Glutamatergic neuron (in vitro differentiated cells): ENCODE data around the gene VRK3. TPM values are rescaled to one million over a fixed set of nuclear protein-coding genes. Genes with fewer than 3 reads are reported as not detected.

Experiments used
- DNase-seq: peaks from one replicate; pipeline ENCODE4 v3.0.0; 2022
- H3K27ac Mint-ChIP-seq: one replicate; pipeline ENCODE4 v1.8.0; 2020; ENCODE audit warnings: mild to moderate bottlenecking, mixed read lengths, inconsistent platforms; ENCODE audit not compliant: unreplicated experiment
- H3K27me3 Mint-ChIP-seq: one replicate; pipeline ENCODE4 v1.8.0; 2020; ENCODE audit warnings: mild to moderate bottlenecking, moderate library complexity, mixed read lengths, inconsistent platforms; ENCODE audit not compliant: unreplicated experiment
- H3K36me3 Mint-ChIP-seq: one replicate; pipeline ENCODE4 v1.8.0; 2020; ENCODE audit warnings: mild to moderate bottlenecking, mixed read lengths, inconsistent platforms; ENCODE audit not compliant: unreplicated experiment
- H3K4me1 Mint-ChIP-seq: one replicate; pipeline ENCODE4 v1.8.0; 2020; ENCODE audit warnings: mild to moderate bottlenecking, low read depth, mixed read lengths, inconsistent platforms; ENCODE audit not compliant: unreplicated experiment
- H3K4me3 Mint-ChIP-seq: one replicate; pipeline ENCODE4 v1.8.0; 2020; ENCODE audit warnings: mild to moderate bottlenecking, mixed read lengths, inconsistent platforms; ENCODE audit not compliant: unreplicated experiment
- H3K9me3 Mint-ChIP-seq: one replicate; pipeline ENCODE4 v1.8.0; 2020; ENCODE audit warnings: mild to moderate bottlenecking, moderate library complexity, mixed read lengths, inconsistent platforms; ENCODE audit not compliant: unreplicated experiment
- total RNA-seq: library from RNA; stranded (reverse); fragmentation: NEBNext Ultra II Directional; extraction: Animal tissue kit (Norgen Biotek cat#: 25700); gene quantifications from one replicate; pipeline ENCODE4 v1.2.1, GENCODE V29; 2021; ENCODE audit not compliant: unreplicated experiment
- TF ChIP-seq, protein P1 (sequence below): fragments of 200-600 bp; sonication (generic); IDR thresholded peaks from one replicate; pipeline ENCODE4 v1.5.0; 2021; ENCODE audit not compliant: partially characterized antibody, unreplicated experiment

VRK3 gene
- total RNA-seq, 1 donor from 2014 or later, result 44.5 TPM

DNA sequence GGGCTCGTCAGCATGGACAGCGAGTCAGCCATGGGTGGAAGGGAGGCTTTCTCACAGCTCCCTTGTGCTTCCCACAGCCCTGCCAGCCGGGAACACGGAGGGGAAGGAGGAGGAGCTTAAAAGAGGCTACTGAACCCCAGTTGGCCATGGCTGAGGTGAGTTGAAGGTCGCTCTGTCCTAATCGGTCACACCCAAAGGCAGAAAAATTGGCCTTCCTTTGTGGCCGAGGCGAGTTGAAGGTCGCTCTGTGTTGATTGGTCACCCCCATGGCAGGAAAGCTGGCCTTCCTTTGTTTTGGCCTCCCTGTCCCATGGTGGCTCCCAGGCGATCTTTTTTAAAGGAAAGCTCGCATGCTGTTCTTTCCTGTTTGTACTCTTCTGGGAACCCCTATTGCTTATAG is 5.8 kb upstream of the VRK3 start:
- TF ChIP-seq, protein P1, sequence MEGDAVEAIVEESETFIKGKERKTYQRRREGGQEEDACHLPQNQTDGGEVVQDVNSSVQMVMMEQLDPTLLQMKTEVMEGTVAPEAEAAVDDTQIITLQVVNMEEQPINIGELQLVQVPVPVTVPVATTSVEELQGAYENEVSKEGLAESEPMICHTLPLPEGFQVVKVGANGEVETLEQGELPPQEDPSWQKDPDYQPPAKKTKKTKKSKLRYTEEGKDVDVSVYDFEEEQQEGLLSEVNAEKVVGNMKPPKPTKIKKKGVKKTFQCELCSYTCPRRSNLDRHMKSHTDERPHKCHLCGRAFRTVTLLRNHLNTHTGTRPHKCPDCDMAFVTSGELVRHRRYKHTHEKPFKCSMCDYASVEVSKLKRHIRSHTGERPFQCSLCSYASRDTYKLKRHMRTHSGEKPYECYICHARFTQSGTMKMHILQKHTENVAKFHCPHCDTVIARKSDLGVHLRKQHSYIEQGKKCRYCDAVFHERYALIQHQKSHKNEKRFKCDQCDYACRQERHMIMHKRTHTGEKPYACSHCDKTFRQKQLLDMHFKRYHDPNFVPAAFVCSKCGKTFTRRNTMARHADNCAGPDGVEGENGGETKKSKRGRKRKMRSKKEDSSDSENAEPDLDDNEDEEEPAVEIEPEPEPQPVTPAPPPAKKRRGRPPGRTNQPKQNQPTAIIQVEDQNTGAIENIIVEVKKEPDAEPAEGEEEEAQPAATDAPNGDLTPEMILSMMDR, result no peak
- Mint-ChIP-seq H3K27ac (no peak overlapping the region), H3K9me3 (peaks cover 3% of the 10 kb centered on the region), H3K4me1 (peaks cover 3% of the 10 kb centered on the region), H3K4me3 (no peak overlapping the region), H3K27me3 (no peaks in the 10 kb centered on the region), H3K36me3 (peaks cover 6% of the 10 kb centered on the region)
- no peak for DNase-seq

DNA sequence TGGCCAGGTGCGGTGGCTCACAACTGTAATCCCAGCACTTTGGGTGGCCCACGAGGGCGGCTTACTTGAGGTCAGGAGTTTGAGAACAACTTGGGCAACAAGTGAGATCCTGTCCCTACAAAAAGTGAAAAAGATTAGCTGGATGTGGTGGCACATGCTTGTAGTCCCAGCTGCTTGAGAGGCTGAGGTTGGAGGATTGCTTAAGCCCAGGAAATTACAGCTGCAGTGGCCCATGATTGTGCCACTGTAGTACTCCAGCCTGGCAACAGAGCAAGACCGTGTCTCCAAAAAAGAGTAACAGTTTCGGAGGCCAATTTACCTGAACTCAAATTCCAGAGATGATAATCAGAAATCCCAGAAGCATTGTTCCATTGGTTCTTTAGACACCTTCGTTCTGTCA is 5.1 kb upstream of the VRK3 start:
- H3K27me3 Mint-ChIP-seq, result peaks cover 6% of the 10 kb centered on the region
- peaks cover 6% of the 10 kb centered on the region for H3K36me3 Mint-ChIP-seq
- peaks cover 7% of the 10 kb centered on the region for H3K9me3 Mint-ChIP-seq
- H3K27ac Mint-ChIP-seq, result no peak overlapping the region
- TF ChIP-seq, protein P1, result no peak
- no peak overlapping the region for H3K4me3 Mint-ChIP-seq
- DNase-seq, result no peak
- peaks cover 4% of the 10 kb centered on the region for H3K4me1 Mint-ChIP-seq

DNA sequence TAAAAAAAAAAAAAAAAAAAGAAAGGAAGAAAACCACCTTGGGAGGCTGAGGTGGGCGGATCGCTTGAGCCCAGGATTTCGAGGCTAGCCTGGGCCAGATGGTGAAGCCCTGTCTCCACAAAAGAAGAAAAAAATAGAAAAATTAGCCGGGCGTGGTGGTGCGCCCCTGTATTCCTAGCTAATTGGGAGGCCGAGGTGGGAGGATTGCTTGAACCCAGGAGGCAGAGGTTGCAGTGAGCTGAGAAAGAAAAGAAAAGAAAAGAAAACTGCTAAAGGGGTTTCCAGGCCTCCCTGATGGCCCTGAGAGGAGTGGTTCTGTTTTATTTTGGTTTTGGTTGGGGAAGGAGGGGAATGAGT is 1.4 kb upstream of the VRK3 start:
- no peak for DNase-seq
- Mint-ChIP-seq H3K27ac (no peak overlapping the region), H3K27me3 (peaks cover 10% of the 10 kb centered on the region), H3K36me3 (no peaks in the 10 kb centered on the region), H3K9me3 (peaks cover 10% of the 10 kb centered on the region), H3K4me1 (peaks cover 7% of the 10 kb centered on the region), H3K4me3 (peak overlapping the region; percentile 99)
- TF ChIP-seq, protein P1, result no peak

DNA sequence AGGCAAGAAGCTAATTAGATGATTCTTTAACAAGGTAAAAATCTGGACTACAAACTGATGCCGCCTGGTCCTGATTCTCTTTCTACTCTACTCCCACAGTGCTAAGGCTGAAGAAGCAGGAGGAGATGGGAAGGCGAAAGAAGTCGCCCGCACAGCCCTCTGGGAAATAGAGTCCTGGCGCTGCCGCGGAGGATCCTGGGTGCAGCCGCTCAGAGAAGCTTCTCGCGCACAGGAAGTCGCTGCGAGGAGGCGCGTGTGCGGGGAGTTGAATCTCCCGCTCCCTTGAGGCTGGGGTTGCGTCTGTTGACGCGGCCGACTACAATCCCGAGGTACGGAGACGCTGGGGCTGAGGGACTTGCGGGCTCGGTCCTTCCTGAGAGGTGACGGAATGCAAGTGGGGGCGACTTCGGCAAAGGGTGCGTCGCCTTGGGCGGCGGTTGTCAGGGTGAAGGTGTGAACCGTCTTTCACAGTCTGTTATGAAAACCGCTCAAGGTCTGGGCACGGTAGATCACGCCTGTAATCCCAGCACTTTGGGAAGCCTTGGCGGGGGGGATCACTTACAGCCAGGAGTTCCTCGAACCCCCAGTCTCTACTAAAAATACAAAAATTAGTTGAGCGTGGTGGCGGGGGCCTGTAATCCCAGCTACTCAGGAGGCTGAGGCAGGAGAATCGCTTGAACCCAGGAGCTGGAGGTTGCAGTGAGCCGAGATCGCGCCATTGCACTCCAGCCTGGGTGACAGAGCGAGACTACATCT is 800 bp upstream of the VRK3 start, which contains the start of gene ZNF473:
Gene ZNF473, plus strand, starts transcription at position 212 of the 756 bp plus-strand sequence. CDS start 5,078 bp downstream, outside the sequence.
- Mint-ChIP-seq H3K4me3 (peak within 1 kb of the TSS; percentile 99), H3K4me1 (peaks cover 7% of the 10 kb centered on the region), H3K27me3 (peaks cover 10% of the 10 kb centered on the region), H3K36me3 (no peaks in the 10 kb centered on the region), H3K9me3 (peaks cover 9% of the 10 kb centered on the region), H3K27ac (peak within 1 kb of the TSS; percentile 93)
- DNase-seq, result peak; percentile 94
- TF ChIP-seq, protein P1, result no peak

DNA sequence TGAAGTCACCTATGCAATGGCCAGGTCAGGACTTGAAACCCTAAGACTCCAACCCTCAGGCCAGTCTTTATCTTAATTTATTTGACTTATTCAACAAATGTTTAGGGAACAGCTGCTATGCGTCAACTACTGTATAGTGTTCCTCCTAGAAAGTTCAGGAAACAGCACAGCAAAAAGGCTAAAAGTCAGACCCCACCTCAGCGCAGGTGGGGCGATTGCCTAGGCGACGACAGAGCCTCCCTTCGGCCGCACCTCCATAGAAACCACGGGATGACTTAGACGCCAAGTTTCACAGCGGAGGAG is 502 bp downstream of the VRK3 start:
- Mint-ChIP-seq H3K4me3 (peak overlapping the region; percentile 99), H3K4me1 (peaks cover 7% of the 10 kb centered on the region), H3K27ac (no peak overlapping the region), H3K27me3 (peaks cover 12% of the 10 kb centered on the region), H3K9me3 (peaks cover 9% of the 10 kb centered on the region), H3K36me3 (no peaks in the 10 kb centered on the region)
- TF ChIP-seq, protein P1, result no peak
- DNase-seq, result no peak
